Measurements from ENCODE around the gene SLAMF1. TPM values are rescaled to one million over a fixed set of nuclear protein-coding genes. Genes with fewer than 3 reads are reported as not detected.
A peak's percentile ranks its signal among the peaks of the same experiment; 100 is the strongest.

SLAMF1 gene
- total and polyA plus RNA-seq, 9 of the 15 experiments (the other 6 are each of a cell fraction or from before 2014, with no cell fraction given): 0.04 to 0.17 (median 0.11) TPM; not detected in 4

GRCh38 chr1:160620942-160621632 is 25.8 kb downstream of the SLAMF1 start:
- WGBS (ENCODE audit: insufficient coverage, low coverage, missing lambda C conversion rate): 73% methylated on average over 4 of the region's 5 CpGs
- FAIRE-seq (no peak), DNase-seq (ENCODE audit: extremely low read depth in 1 of 4, low spot score in 3 of 4) (no peak), ATAC-seq (no peak)
- in situ Hi-C loops (cut with MboI): no loop called here
- H3K4me1 ChIP-seq (replicated peaks in 1 of 2; ENCODE audit: control insufficient read depth in 2 of 2, insufficient read depth in 2 of 2, low read length in 2 of 2): peaks cover 4 to 14% of the 10 kb centered on the region in 2 experiments; a peak in 4 of 5 replicates
- POLR2A ChIA-PET: interaction anchor here (0.7 kb wide), 1 partner anchor 20 kb away, joined by 3 read pairs; no protein-coding TSS in a partner anchor
- TF ChIP-seq, protein P1, sequence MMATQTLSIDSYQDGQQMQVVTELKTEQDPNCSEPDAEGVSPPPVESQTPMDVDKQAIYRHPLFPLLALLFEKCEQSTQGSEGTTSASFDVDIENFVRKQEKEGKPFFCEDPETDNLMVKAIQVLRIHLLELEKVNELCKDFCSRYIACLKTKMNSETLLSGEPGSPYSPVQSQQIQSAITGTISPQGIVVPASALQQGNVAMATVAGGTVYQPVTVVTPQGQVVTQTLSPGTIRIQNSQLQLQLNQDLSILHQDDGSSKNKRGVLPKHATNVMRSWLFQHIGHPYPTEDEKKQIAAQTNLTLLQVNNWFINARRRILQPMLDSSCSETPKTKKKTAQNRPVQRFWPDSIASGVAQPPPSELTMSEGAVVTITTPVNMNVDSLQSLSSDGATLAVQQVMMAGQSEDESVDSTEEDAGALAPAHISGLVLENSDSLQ (IDR thresholded peaks at IDR 0.05): peak; percentile 24; the same call in 1 of the 2 replicates
- TF ChIP-seq L3MBTL2 (IDR thresholded peaks at IDR 0.05) (no peak), RBM22 (IDR thresholded peaks at IDR 0.05; ENCODE audit: low read depth, low read length, poor library complexity, severe bottlenecking) (no peak), NR2C1 (IDR thresholded peaks at IDR 0.05) (no peak), NR2C1 (tag; IDR thresholded peaks at IDR 0.05) (no peak), BDP1 (IDR thresholded peaks at IDR 0.05; ENCODE audit: insufficient read depth, insufficient read length) (no peak)
- TF ChIP-seq, protein P2, sequence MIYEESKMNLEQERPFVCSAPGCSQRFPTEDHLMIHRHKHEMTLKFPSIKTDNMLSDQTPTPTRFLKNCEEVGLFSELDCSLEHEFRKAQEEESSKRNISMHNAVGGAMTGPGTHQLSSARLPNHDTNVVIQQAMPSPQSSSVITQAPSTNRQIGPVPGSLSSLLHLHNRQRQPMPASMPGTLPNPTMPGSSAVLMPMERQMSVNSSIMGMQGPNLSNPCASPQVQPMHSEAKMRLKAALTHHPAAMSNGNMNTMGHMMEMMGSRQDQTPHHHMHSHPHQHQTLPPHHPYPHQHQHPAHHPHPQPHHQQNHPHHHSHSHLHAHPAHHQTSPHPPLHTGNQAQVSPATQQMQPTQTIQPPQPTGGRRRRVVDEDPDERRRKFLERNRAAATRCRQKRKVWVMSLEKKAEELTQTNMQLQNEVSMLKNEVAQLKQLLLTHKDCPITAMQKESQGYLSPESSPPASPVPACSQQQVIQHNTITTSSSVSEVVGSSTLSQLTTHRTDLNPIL (CRISPR knock-in tag; IDR thresholded peaks at IDR 0.05): no peak
- TF ChIP-seq, protein P3, sequence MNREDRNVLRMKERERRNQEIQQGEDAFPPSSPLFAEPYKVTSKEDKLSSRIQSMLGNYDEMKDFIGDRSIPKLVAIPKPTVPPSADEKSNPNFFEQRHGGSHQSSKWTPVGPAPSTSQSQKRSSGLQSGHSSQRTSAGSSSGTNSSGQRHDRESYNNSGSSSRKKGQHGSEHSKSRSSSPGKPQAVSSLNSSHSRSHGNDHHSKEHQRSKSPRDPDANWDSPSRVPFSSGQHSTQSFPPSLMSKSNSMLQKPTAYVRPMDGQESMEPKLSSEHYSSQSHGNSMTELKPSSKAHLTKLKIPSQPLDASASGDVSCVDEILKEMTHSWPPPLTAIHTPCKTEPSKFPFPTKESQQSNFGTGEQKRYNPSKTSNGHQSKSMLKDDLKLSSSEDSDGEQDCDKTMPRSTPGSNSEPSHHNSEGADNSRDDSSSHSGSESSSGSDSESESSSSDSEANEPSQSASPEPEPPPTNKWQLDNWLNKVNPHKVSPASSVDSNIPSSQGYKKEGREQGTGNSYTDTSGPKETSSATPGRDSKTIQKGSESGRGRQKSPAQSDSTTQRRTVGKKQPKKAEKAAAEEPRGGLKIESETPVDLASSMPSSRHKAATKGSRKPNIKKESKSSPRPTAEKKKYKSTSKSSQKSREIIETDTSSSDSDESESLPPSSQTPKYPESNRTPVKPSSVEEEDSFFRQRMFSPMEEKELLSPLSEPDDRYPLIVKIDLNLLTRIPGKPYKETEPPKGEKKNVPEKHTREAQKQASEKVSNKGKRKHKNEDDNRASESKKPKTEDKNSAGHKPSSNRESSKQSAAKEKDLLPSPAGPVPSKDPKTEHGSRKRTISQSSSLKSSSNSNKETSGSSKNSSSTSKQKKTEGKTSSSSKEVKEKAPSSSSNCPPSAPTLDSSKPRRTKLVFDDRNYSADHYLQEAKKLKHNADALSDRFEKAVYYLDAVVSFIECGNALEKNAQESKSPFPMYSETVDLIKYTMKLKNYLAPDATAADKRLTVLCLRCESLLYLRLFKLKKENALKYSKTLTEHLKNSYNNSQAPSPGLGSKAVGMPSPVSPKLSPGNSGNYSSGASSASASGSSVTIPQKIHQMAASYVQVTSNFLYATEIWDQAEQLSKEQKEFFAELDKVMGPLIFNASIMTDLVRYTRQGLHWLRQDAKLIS (CRISPR knock-in tag; IDR thresholded peaks at IDR 0.05): no peak
- TF ChIP-seq, protein P4, sequence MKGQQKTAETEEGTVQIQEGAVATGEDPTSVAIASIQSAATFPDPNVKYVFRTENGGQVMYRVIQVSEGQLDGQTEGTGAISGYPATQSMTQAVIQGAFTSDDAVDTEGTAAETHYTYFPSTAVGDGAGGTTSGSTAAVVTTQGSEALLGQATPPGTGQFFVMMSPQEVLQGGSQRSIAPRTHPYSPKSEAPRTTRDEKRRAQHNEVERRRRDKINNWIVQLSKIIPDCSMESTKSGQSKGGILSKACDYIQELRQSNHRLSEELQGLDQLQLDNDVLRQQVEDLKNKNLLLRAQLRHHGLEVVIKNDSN (CRISPR knock-in tag; IDR thresholded peaks at IDR 0.05): no peak
- CTCF ChIA-PET (ENCODE audit: low intra/inter-chr PET ratio): no interaction called here
- no peaks in the 10 kb centered on the region for H3K27me3 ChIP-seq (ENCODE audit: control insufficient read depth in 2 of 2, insufficient read depth in 2 of 2, low read length in 2 of 2)
- 0 out of 2 replicates have a peak, but pooled peaks cover 3% of the 10 kb centered on the region for H3K9me3 ChIP-seq (replicated peaks; ENCODE audit: control insufficient read depth, insufficient read depth, low read depth, low read length)
- H3K9me1 ChIP-seq (ENCODE audit: control insufficient read depth, insufficient read depth, low read length): no peaks in the 10 kb centered on the region
- H3K27ac ChIP-seq (ENCODE audit: extremely low read depth, low read depth, low read length): no peak overlapping the region
- no peaks in the 10 kb centered on the region for H3K36me3 ChIP-seq (ENCODE audit: control insufficient read depth, insufficient read depth, low read length)
- no peak overlapping the region for H3K9ac ChIP-seq (ENCODE audit: insufficient read depth in 1 of 2, low read depth in 2 of 2, low read length in 2 of 2)
- no peaks in the 10 kb centered on the region for H3K79me2 ChIP-seq (ENCODE audit: control insufficient read depth, insufficient read depth, low read length)
- H3K4me3 ChIP-seq: no peak overlapping the region
- intact Hi-C loops (cut with micrococcal nuclease): loop anchor here (10.0 kb wide), 1 partner anchor 144 kb away; no protein-coding TSS in a partner anchor
- H2AFZ ChIP-seq (ENCODE audit: low read depth, low read length): no peak overlapping the region
- no peak overlapping the region for H3K4me2 ChIP-seq (ENCODE audit: insufficient read depth, low read length)
- no peaks in the 10 kb centered on the region for H4K20me1 ChIP-seq (replicated peaks; ENCODE audit: control insufficient read depth, insufficient read depth, low read length)
- BruUV-seq (replicated peaks): no TSS peak
